Esophagus squamous epithelium (tissue), 4 donors: ENCODE measurements around the gene PRKCQ.

Source experiments
- CTCF ChIP-seq, 6 experiments: fragments of 450-650 bp in 4 of 6; fragments of 200-600 bp in 2 of 6; sonication (generic) in 2 of 6; IDR thresholded peaks; one replicate each; pipeline ENCODE4 v1.5.1; 2016 to 2019; ENCODE audit warnings: antibody characterized with exemption in 6 of 6, mild to moderate bottlenecking in 4 of 6, moderate library complexity in 4 of 6
- POLR2A ChIP-seq, 4 donors: fragments of 450-650 bp; IDR thresholded peaks; one replicate each; pipeline ENCODE4 v1.6.1; 2017; ENCODE audit warnings: antibody characterized with exemption in 4 of 4, mild to moderate bottlenecking in 4 of 4, moderate library complexity in 3 of 4

- no peak for TF ChIP-seq CTCF (IDR thresholded peaks at IDR 0.05)
- TF ChIP-seq POLR2A (IDR thresholded peaks at IDR 0.05) = no peak
Observed at GRCh38 chr10:6579904-6580278, at the start of gene PRKCQ.
